Measurements from ENCODE around the gene RNASE11. TPM values are rescaled to one million over a fixed set of nuclear protein-coding genes. Genes with fewer than 3 reads are reported as not detected.

The RNASE11 gene
- polyA plus RNA-seq, 3 donors, result not detected

- Mint-ChIP-seq H3K4me1 (peaks cover 4% of the 10 kb centered on the region), H3K36me3 (no peaks in the 10 kb centered on the region), H3K9me3 (peaks cover 0 to 2% (median 0%) of the 10 kb centered on the region in 7 donors), H3K27me3 (ENCODE audit: low read depth in 3 of 3) (peaks cover 2 to 3% (median 2%) of the 10 kb centered on the region in 3 donors), H3K4me3 (no peak overlapping the region), H3K27ac (no peak overlapping the region)
- 98% methylated on average over 5 of the region's 10 CpGs for WGBS (ENCODE audit: insufficient coverage)
- intact Hi-C loops (cut with micrococcal nuclease), result no loop called here
- H3K4me2 ChIP-seq (replicated peaks; ENCODE audit: extremely low read depth, low read length, poor library complexity, severe bottlenecking), result no peak overlapping the region
- no peak overlapping the region for H3K9ac ChIP-seq (ENCODE audit: insufficient read depth, low read length, poor library complexity, severe bottlenecking)
- no peak overlapping the region for H3K4me3 ChIP-seq (replicated peaks in 1 of 3; ENCODE audit: low read depth in 2 of 3, low read length in 3 of 3)
- H3K36me3 ChIP-seq (replicated peaks in 1 of 2; ENCODE audit: control insufficient read depth in 1 of 2, insufficient read depth in 2 of 2, low read length in 2 of 2), result no peaks in the 10 kb centered on the region
- TF ChIP-seq CTCF (IDR thresholded peaks at IDR 0.05), result no peak
- H3K27me3 ChIP-seq (ENCODE audit: control insufficient read depth in 2 of 2, insufficient read depth in 2 of 2, low read length in 2 of 2), result no peaks in the 10 kb centered on the region
- H3K4me1 ChIP-seq (ENCODE audit: control insufficient read depth in 1 of 2, insufficient read depth in 2 of 2, low read length in 2 of 2), result peaks cover 0 to 5% of the 10 kb centered on the region in 2 donors
- no peak overlapping the region for H2AFZ ChIP-seq (ENCODE audit: insufficient read depth, low read depth, low read length, poor library complexity, severe bottlenecking)
- no peak overlapping the region for H3K27ac ChIP-seq (ENCODE audit: low read depth in 1 of 2, low read length in 2 of 2)
- no peaks in the 10 kb centered on the region for H3K79me2 ChIP-seq (ENCODE audit: insufficient read depth, low read length)
- DNase-seq, result no peak
- no peaks in the 10 kb centered on the region for H3K9me3 ChIP-seq (replicated peaks in 1 of 2; ENCODE audit: control insufficient read depth in 1 of 2, insufficient read depth in 1 of 2, low read length in 2 of 2)
- H4K20me1 ChIP-seq (ENCODE audit: insufficient read depth, low read length), result no peaks in the 10 kb centered on the region
Measured at GRCh38 chr14:20548414-20549158, 39.2 kb downstream of the RNASE11 start.

- H3K4me3 Mint-ChIP-seq, result no peak overlapping the region
- Histone ChIP-seq H3K79me2 (ENCODE audit: insufficient read depth, low read length) (no peaks in the 10 kb centered on the region), H2AFZ (ENCODE audit: insufficient read depth, low read depth, low read length, poor library complexity, severe bottlenecking) (no peak overlapping the region), H3K9ac (ENCODE audit: insufficient read depth, low read length, poor library complexity, severe bottlenecking) (no peak overlapping the region), H3K4me1 (ENCODE audit: control insufficient read depth in 1 of 2, insufficient read depth in 2 of 2, low read length in 2 of 2) (peaks cover 0 to 5% of the 10 kb centered on the region in 2 donors), H4K20me1 (ENCODE audit: insufficient read depth, low read length) (no peaks in the 10 kb centered on the region), H3K36me3 (replicated peaks in 1 of 2; ENCODE audit: control insufficient read depth in 1 of 2, insufficient read depth in 2 of 2, low read length in 2 of 2) (no peaks in the 10 kb centered on the region), H3K27me3 (ENCODE audit: control insufficient read depth in 2 of 2, insufficient read depth in 2 of 2, low read length in 2 of 2) (no peaks in the 10 kb centered on the region), H3K4me3 (replicated peaks in 1 of 3; ENCODE audit: low read depth in 2 of 3, low read length in 3 of 3) (no peak overlapping the region), H3K4me2 (replicated peaks; ENCODE audit: extremely low read depth, low read length, poor library complexity, severe bottlenecking) (no peak overlapping the region), H3K27ac (ENCODE audit: low read depth in 1 of 2, low read length in 2 of 2) (no peak overlapping the region), H3K9me3 (replicated peaks in 1 of 2; ENCODE audit: control insufficient read depth in 1 of 2, insufficient read depth in 1 of 2, low read length in 2 of 2) (no peaks in the 10 kb centered on the region)
- DNase-seq, result no peak
- no CpG with 5 or more reads among the region's 3 CpGs for WGBS (ENCODE audit: insufficient coverage)
- H3K36me3 Mint-ChIP-seq, result no peaks in the 10 kb centered on the region
- intact Hi-C loops (cut with micrococcal nuclease), result no loop called here
- no peak overlapping the region for H3K27ac Mint-ChIP-seq
- peaks cover 0 to 2% (median 0%) of the 10 kb centered on the region in 7 donors for H3K9me3 Mint-ChIP-seq
- peaks cover 4% of the 10 kb centered on the region for H3K4me1 Mint-ChIP-seq
- peaks cover 2 to 3% (median 2%) of the 10 kb centered on the region in 3 donors for H3K27me3 Mint-ChIP-seq (ENCODE audit: low read depth in 3 of 3)
- no peak for TF ChIP-seq CTCF (IDR thresholded peaks at IDR 0.05)
Measured at GRCh38 chr14:20546877-20547276, 40.9 kb downstream of the RNASE11 start.

All from CD14-positive monocyte (primary cell).